Activated T-cell treated with anti-CD3 and anti-CD28 coated beads for 24 hours (primary cell): Measurements from ENCODE around the gene SLX1B.
"Not testable (repeated sequence)": the region's sequence is repeated elsewhere in the genome, so short reads cannot be mapped to it uniquely, and the experiment has no call there.

Experiments
- DNase-seq: peaks from one replicate; pipeline ENCODE4 v3.0.0-alpha.2; 2020; ENCODE audit warnings: low read depth

SLX1B gene

GRCh38 chr16:29454269-29454668, at the start of gene SLX1B, which contains the start of gene BOLA2:
TSS of gene SLX1B (plus strand) at chr16:29454533.
TSS of gene BOLA2 (minus strand) at chr16:29454351. CDS start at chr16:29454253, 98 bp downstream.
- DNase-seq: not testable (repeated sequence)

- not testable (repeated sequence) for DNase-seq
Observed at GRCh38 chr16:29405249-29405648, 49.1 kb upstream of the SLX1B start.

GRCh38 chr16:29423587-29423986, 30.7 kb upstream of the SLX1B start:
- not testable (repeated sequence) for DNase-seq

- not testable (repeated sequence) for DNase-seq
Observed at GRCh38 chr16:29425390-29425789, 28.9 kb upstream of the SLX1B start.

- not testable (repeated sequence) for DNase-seq
Observed at GRCh38 chr16:29453754-29454153, 579 bp upstream of the SLX1B start.

GRCh38 chr16:29454828-29455227, 495 bp downstream of the SLX1B start:
- not testable (repeated sequence) for DNase-seq

GRCh38 chr16:29457660-29458059, 3.3 kb downstream of the SLX1B start:
- DNase-seq: not testable (repeated sequence)

- DNase-seq: not testable (repeated sequence)
Observed at GRCh38 chr16:29459706-29460646, 5.6 kb downstream of the SLX1B start, which contains the start of gene SULT1A4. TSS of gene SULT1A4 (plus strand) at chr16:29459913. CDS start at chr16:29461386, 1,473 bp downstream.

GRCh38 chr16:29460647-29461030, 6.3 kb downstream of the SLX1B start:
- not testable (repeated sequence) for DNase-seq

- not testable (repeated sequence) for DNase-seq
Observed at GRCh38 chr16:29465985-29466824, 11.9 kb downstream of the SLX1B start.

GRCh38 chr16:29466904-29467303, 12.6 kb downstream of the SLX1B start:
- not testable (repeated sequence) for DNase-seq

- not testable (repeated sequence) for DNase-seq
Observed at GRCh38 chr16:29467654-29468366, 13.5 kb downstream of the SLX1B start.

GRCh38 chr16:29469660-29470059, 15.3 kb downstream of the SLX1B start:
- DNase-seq: peak; percentile 21

- DNase-seq: not testable (repeated sequence)
Observed at GRCh38 chr16:29472065-29472464, 17.7 kb downstream of the SLX1B start.

- not testable (repeated sequence) for DNase-seq
Observed at GRCh38 chr16:29482276-29482675, 27.9 kb downstream of the SLX1B start.

- not testable (repeated sequence) for DNase-seq
Observed at GRCh38 chr16:29506308-29506707, 52.0 kb downstream of the SLX1B start, which contains the start of gene NPIPB12. TSS of gene NPIPB12 (minus strand) at chr16:29506408.
